GM12891 (cell line): ENCODE data around the gene RNF167.

ENCODE experiments used
- PAX5 ChIP-seq: IDR thresholded peaks from 2 replicates; pipeline ENCODE4 v1.6.1; 2011; ENCODE audit warnings: low read length, moderate library complexity, mild to moderate bottlenecking; ENCODE audit not compliant: insufficient read depth, severe bottlenecking
- POLR2A ChIP-seq: IDR thresholded peaks from 2 replicates; pipeline ENCODE4 v1.6.1; 2011; ENCODE audit warnings: low read depth, low read length, control low read depth
- POLR2AphosphoS5 ChIP-seq: IDR thresholded peaks from 2 replicates; pipeline ENCODE4 v1.6.1; 2011; ENCODE audit warnings: low read depth, low read length, control low read depth
- POU2F2 ChIP-seq: IDR thresholded peaks from 2 replicates; pipeline ENCODE4 v1.6.1; 2011; ENCODE audit warnings: low read depth, mild to moderate bottlenecking, control low read depth, low read length, moderate library complexity
- SPI1 ChIP-seq: IDR thresholded peaks from 2 replicates; pipeline ENCODE4 v1.6.1; 2011; ENCODE audit warnings: low read depth, low read length, control low read depth
- TAF1 ChIP-seq: IDR thresholded peaks from 2 replicates; pipeline ENCODE4 v1.6.1; 2011; ENCODE audit warnings: low read depth, low read length, control low read depth

GRCh38 chr17:4965311-4965986 lies 25.4 kb downstream of the RNF167 start:
- TF ChIP-seq TAF1 (no peak), POLR2A (no peak), POLR2AphosphoS5 (no peak), SPI1 (no peak), POU2F2 (no peak), PAX5 (no peak)
